Dermis microvascular lymphatic vessel endothelial cell (primary cell): ENCODE data around the gene SGSH. TPM values are rescaled to one million over a fixed set of nuclear protein-coding genes. Genes with fewer than 3 reads are reported as not detected.

Source experiments
- DNase-seq, 2 donors: peaks; one replicate each; pipeline versions ENCODE4 v3.0.0 to v3.0.0-alpha.2; 2010; ENCODE audit warnings: low read depth in 2 of 2
- total RNA-seq: library from RNA; depleted of rRNA; stranded (reverse); fragments of >200 nt; gene quantifications from 2 replicates; pipeline ENCODE4 v1.2.1, GENCODE V29; 2014

Gene SGSH
- total RNA-seq, 1 donor from 2014 or later: 7.7 TPM

- no peak for DNase-seq
These were observed 35.8 kb downstream of the SGSH start for GRCh38 chr17:80184423-80184714.

GRCh38 chr17:80183581-80184422, 36.3 kb downstream of the SGSH start:
- DNase-seq: no peak

DNA sequence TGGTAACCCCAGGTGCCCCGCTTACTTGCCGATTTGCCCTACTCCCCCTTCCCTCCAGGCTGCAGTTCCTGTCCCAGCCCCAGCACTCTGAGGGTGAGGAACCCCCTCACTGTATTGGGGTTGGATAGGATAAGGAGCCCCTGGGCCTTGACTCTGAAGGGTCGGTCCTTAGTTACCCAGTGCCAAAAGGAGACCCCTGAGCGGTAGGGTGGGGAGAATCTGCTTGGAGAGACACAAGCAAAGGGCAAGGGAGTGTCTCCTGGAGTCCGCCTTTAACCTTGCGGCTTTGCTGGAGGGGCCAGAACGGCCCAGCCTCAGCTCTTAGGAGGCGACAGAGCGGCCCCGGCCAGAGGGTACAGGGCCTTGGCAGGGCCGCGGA, 37.3 kb downstream of the SGSH start:
- DNase-seq: no peak

DNA sequence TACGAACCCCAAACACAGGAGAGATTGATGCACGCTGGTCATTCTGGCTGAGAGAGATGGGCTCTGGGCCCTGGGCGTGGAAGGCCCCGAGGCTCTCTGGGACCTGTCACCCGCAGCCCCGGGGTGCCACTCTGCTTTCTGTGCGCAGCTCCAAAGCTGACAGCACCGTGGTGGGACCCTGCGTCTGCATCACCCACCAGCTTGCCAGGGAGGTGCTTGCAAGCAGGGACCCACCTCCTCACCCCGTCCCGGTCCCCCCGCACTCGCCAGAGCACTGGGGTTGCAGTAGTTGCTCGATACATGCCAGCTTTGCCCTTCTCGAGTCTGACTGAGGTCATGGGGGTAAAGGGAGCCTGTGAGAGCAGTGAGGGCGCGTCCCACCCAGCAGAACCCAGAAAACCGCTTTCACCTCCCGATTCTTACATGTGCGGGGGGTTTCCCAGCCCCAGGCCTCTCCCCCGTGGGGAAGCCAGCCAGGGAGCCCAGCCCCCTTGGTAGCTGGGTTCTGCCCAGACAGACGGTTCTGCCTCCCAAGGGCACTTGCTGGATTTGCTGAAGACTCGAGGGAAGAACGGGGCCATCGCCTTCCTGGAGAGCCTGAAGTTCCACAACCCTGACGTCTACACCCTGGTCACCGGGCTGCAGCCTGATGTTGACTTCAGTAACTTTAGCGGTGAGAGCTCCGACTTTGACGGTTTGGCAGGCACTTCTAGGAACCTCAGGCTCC, 37.9 kb downstream of the SGSH start:
- DNase-seq: no peak

GRCh38 chr17:80181431-80181830, 38.7 kb downstream of the SGSH start:
- DNase-seq: no peak

- DNase-seq: no peak
These were observed 39.9 kb downstream of the SGSH start for GRCh38 chr17:80180192-80180591.

DNA sequence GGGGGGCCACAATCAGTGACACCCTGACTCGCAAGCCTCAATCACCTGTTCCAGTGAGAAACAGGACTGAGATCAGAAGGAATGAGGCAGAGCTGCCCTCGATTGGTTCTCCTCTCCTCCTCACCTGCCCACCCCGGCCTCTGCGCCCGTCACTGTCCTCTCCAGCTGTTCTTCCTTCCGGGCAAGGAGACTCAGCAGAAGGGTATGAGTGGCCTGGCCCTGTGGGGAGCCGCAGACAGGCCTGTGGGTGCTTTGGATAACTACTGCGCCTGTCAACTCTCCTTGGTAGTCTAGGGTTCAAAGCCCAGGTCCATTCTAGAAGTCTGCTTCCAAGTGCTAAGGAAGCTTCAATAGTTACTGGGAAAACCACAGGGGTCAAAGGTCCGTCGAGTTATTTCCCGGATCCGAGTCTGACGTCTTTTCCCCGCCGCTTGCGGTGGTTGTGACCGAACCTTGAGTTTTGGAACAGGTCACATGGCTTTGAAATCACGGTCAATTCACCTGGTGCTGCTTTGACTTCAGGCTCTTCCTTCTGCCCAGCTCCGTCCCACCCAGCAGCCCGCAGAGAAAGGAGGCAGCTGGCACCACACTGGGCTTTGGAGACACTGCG, 42.0 kb downstream of the SGSH start:
- peak in 1 of 2 donors; percentile 37 for DNase-seq

GRCh38 chr17:80176757-80177156, 43.4 kb downstream of the SGSH start:
- DNase-seq: no peak

GRCh38 chr17:80173916-80174315, 46.2 kb downstream of the SGSH start:
- DNase-seq: no peak

DNA sequence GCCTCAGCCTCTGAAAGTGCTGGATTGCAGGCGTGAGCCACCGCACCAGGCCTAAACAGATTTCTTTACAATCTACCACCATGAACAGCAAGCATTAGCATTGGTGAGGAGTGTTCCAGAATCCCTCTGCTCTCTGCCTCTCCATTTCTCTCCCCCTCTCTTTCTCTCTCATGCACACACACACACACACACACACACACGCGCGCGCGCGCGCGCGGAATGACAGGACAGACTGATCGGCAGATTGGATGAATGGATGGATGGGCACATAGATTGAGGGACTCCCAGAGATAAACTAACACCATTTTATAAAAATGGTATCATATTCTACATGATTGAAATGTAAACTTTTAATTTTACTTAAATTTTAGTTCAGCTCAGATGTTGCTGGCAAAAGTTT, 47.0 kb downstream of the SGSH start:
- no peak for DNase-seq

- DNase-seq: no peak
These were observed 48.5 kb downstream of the SGSH start for GRCh38 chr17:80171681-80172080.

- DNase-seq: no peak
These were observed 50.2 kb downstream of the SGSH start, which contains the start of gene CARD14 for GRCh38 chr17:80169784-80170500. Gene CARD14 (plus strand): TSS chr17:80170030. CDS start chr17:80181439, 11,409 bp downstream.

DNA sequence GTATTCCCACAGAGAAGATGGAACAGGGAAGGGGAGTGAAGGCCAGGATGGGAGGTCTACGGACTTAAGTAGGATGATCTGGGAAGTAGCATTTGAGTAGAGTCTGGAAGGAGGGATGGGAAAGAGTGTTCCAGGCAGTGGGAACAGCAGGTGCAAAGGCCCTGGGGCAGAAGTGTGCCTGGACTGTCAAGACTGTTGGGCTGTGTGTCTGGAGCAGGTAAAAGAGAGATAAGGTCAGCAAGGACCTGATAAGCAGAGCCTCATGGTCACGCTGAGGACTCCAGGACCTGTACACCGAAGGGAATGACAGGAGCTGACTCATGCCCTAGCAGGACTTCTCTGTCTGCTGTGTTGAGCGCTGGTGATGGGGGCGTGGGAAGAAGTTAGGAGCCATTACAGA, 51.0 kb downstream of the SGSH start:
- DNase-seq: no peak

DNA sequence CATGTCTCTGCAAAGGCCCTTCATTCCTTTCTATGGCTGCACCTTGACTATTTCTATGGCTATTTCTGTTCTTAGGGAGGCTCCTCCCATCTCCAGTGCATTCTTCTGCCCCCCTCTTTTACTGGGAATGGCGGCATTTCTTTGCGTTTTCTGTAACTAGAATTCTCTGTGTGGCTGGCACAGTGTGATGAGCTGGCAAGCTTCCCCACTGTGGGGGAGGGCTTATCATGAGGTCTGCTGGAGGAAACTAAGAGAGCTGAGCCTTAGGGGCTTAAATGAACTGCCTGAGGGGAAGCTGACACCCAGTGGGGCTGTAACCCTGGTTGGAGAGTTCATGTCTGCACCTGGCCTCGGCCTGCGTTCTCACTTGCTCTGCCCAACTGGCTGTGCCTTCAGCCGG, 51.8 kb downstream of the SGSH start:
- no peak for DNase-seq

DNA sequence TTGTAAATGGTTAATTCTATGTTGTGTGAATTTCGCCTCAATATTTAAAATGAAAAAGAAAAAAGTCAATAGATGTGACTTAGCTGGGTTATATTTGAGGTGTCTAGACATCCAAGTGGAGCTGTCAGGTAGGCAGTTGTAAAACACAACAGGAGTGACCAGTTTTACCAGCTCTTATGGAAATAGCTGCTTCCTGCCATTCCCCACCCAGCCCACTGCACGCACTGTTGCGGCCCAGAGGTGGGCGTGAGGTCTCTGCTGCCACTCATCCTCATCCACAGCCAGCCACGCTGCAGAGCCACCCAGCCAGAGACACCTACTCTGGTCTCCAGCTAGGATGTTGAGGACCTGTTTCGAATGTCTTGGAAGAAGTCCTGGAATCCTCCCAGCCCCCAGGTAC, 53.7 kb downstream of the SGSH start:
- no peak for DNase-seq

DNA sequence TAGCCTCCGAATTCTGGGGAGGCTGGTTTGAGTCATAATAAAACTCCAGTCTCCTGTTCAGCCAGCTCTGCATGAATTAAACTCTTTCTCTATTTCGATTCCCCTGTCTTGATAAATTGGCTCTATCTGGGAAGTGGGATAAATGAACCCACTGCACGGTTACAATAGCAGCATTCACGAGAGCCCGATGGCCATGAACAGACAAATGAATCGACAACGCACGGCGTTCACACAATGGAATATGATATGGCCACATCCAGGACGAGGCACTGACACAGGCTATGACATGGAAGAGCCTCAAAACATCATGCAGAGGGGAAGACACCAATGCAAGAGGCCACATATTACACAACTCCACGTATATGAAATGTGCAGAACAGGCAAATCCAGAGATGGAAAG, 55.9 kb downstream of the SGSH start:
- no peak for DNase-seq

DNA sequence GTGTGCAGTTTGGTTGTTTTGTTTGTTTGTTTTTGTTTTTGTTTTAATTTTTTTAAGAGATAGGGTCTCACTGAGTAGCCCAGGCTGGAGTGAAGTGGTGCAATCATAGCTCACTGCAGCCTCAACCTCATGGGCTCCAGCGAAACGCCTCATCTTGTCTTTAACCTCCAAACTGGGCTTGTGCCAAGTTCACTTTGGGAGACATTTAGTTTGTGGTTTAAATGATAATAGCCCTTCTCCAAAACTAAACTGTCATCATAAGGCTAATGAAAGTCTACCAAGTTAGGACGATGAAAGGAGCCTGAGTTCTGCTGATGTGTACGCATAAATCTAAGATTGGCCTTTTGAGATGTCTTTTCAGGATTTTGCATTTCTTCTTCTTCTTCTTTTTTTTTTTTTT, 56.8 kb downstream of the SGSH start:
- no peak for DNase-seq

- DNase-seq: no peak
These were observed 59.6 kb downstream of the SGSH start for GRCh38 chr17:80160536-80160935.
